Activated CD4-positive, alpha-beta memory T cell treated with anti-CD3 and anti-CD28 coated beads, Interleukin-2, amount 10 ng/mL, durations not matched to agents 7 days and 5 days (primary cell): Measurements from ENCODE around the gene IMMP2L. TPM values are rescaled to one million over a fixed set of nuclear protein-coding genes. Genes with fewer than 3 reads are reported as not detected.

Source experiments
- CTCF ChIA-PET: fragments of 350-600 bp; sonication (Branson Sonifier 250); formaldehyde crosslinking; loops from one replicate; lab custom pipeline; 2021; ENCODE audit warnings: antibody characterized with exemption, inconsistent platforms; lab: Charles Lee
- POLR2A ChIA-PET: fragments of 350-600 bp; sonication (Branson Sonifier 250); formaldehyde crosslinking; loops from one replicate; lab custom pipeline; 2021; ENCODE audit warnings: antibody characterized with exemption; lab: Charles Lee
- DNase-seq: peaks from one replicate; pipeline ENCODE4 v3.0.0-alpha.2; 2020
- H3K27ac Mint-ChIP-seq: one replicate; pipeline ENCODE4 v1.8.0; 2021; ENCODE audit warnings: mild to moderate bottlenecking, mixed read lengths
- H3K27me3 Mint-ChIP-seq: one replicate; pipeline ENCODE4 v1.8.0; 2021; ENCODE audit warnings: mixed read lengths
- H3K36me3 Mint-ChIP-seq: one replicate; pipeline ENCODE4 v1.8.0; 2021; ENCODE audit warnings: low read depth, mixed read lengths
- H3K4me1 Mint-ChIP-seq: one replicate; pipeline ENCODE4 v1.8.0; 2021; ENCODE audit warnings: mixed read lengths
- H3K4me3 Mint-ChIP-seq: one replicate; pipeline ENCODE4 v1.8.0; 2021; ENCODE audit warnings: mild to moderate bottlenecking, mixed read lengths
- H3K9me3 Mint-ChIP-seq: one replicate; pipeline ENCODE4 v1.8.0; 2021; ENCODE audit warnings: mixed read lengths
- total RNA-seq, 2 experiments: library from RNA; stranded (reverse); gene quantifications; one replicate each; pipeline ENCODE4 v1.2.3, GENCODE V29; 2021

Gene IMMP2L
- total RNA-seq, 2 experiments from 2014 or later = 5.9 to 7.6 TPM

GRCh38 chr7:110897538-110897937, 664.8 kb downstream of the IMMP2L start:
- H3K4me3 Mint-ChIP-seq = no peak overlapping the region
- POLR2A ChIA-PET = no interaction called here

GRCh38 chr7:110894111-110894510, 668.2 kb downstream of the IMMP2L start:
- no peak overlapping the region for H3K4me3 Mint-ChIP-seq
- POLR2A ChIA-PET = no interaction called here
- H3K27ac Mint-ChIP-seq = no peak overlapping the region

More at GRCh38 chr7:110897538-110897937, 664.8 kb downstream of the IMMP2L start:
- CTCF ChIA-PET = no interaction called here
- DNase-seq = no peak
- Mint-ChIP-seq H3K36me3 (peaks cover 6% of the 10 kb centered on the region), H3K9me3 (peaks cover 4% of the 10 kb centered on the region), H3K27me3 (no peaks in the 10 kb centered on the region), H3K4me1 (no peaks in the 10 kb centered on the region), H3K27ac (no peak overlapping the region)

GRCh38 chr7:110891197-110891596, 671.1 kb downstream of the IMMP2L start:
- CTCF ChIA-PET = interaction anchor here (0.6 kb wide), 1 partner anchor 1553 kb away, joined by 4 read pairs; no protein-coding TSS in a partner anchor
- H3K9me3 Mint-ChIP-seq = peaks cover 4% of the 10 kb centered on the region
- no peaks in the 10 kb centered on the region for H3K27me3 Mint-ChIP-seq
- no peaks in the 10 kb centered on the region for H3K4me1 Mint-ChIP-seq
- H3K4me3 Mint-ChIP-seq = no peak overlapping the region
- no peak overlapping the region for H3K27ac Mint-ChIP-seq
- peaks cover 3% of the 10 kb centered on the region for H3K36me3 Mint-ChIP-seq
- POLR2A ChIA-PET = no interaction called here
- no peak for DNase-seq

More at GRCh38 chr7:110894111-110894510, 668.2 kb downstream of the IMMP2L start:
- Mint-ChIP-seq H3K36me3 (peaks cover 6% of the 10 kb centered on the region), H3K9me3 (peaks cover 4% of the 10 kb centered on the region), H3K4me1 (no peaks in the 10 kb centered on the region), H3K27me3 (no peaks in the 10 kb centered on the region)
- CTCF ChIA-PET = no interaction called here
- no peak for DNase-seq

- Mint-ChIP-seq H3K9me3 (peaks cover 4% of the 10 kb centered on the region), H3K4me1 (no peaks in the 10 kb centered on the region), H3K27me3 (no peaks in the 10 kb centered on the region), H3K27ac (no peak overlapping the region), H3K4me3 (no peak overlapping the region), H3K36me3 (peaks cover 3% of the 10 kb centered on the region)
- ChIA-PET POLR2A (no interaction called here), CTCF (no interaction called here)
- no peak for DNase-seq
These were observed 672.2 kb downstream of the IMMP2L start for GRCh38 chr7:110890101-110890500.

- Mint-ChIP-seq H3K27ac (no peak overlapping the region), H3K27me3 (no peaks in the 10 kb centered on the region), H3K4me3 (no peak overlapping the region), H3K4me1 (no peaks in the 10 kb centered on the region), H3K36me3 (peaks cover 3% of the 10 kb centered on the region), H3K9me3 (peaks cover 4% of the 10 kb centered on the region)
- ChIA-PET POLR2A (no interaction called here), CTCF (no interaction called here)
- DNase-seq = no peak
These were observed 673.0 kb downstream of the IMMP2L start for GRCh38 chr7:110889335-110889734.

- no peaks in the 10 kb centered on the region for H3K36me3 Mint-ChIP-seq
These were observed 673.7 kb downstream of the IMMP2L start for GRCh38 chr7:110888641-110889040.

GRCh38 chr7:110885474-110885873, 676.8 kb downstream of the IMMP2L start:
- Mint-ChIP-seq H3K4me1 (peaks cover 3% of the 10 kb centered on the region), H3K9me3 (no peaks in the 10 kb centered on the region), H3K27ac (no peak overlapping the region), H3K36me3 (no peaks in the 10 kb centered on the region), H3K4me3 (no peak overlapping the region), H3K27me3 (no peaks in the 10 kb centered on the region)
- CTCF ChIA-PET = no interaction called here
- POLR2A ChIA-PET = no interaction called here
- DNase-seq = no peak

More at GRCh38 chr7:110888641-110889040, 673.7 kb downstream of the IMMP2L start:
- DNase-seq = no peak
- ChIA-PET CTCF (interaction anchor here (0.6 kb wide), 1 partner anchor 111 kb away, joined by 4 read pairs; no protein-coding TSS in a partner anchor), POLR2A (no interaction called here)
- Mint-ChIP-seq H3K27me3 (no peaks in the 10 kb centered on the region), H3K4me3 (no peak overlapping the region), H3K9me3 (peaks cover 2% of the 10 kb centered on the region), H3K4me1 (no peaks in the 10 kb centered on the region), H3K27ac (no peak overlapping the region)

GRCh38 chr7:110881721-110882120, 680.6 kb downstream of the IMMP2L start:
- Mint-ChIP-seq H3K9me3 (no peaks in the 10 kb centered on the region), H3K36me3 (no peaks in the 10 kb centered on the region), H3K4me1 (peaks cover 3% of the 10 kb centered on the region), H3K27ac (no peak overlapping the region), H3K4me3 (no peak overlapping the region), H3K27me3 (no peaks in the 10 kb centered on the region)
- ChIA-PET POLR2A (no interaction called here), CTCF (no interaction called here)
- DNase-seq = no peak

GRCh38 chr7:110880971-110881370, 681.3 kb downstream of the IMMP2L start:
- POLR2A ChIA-PET = no interaction called here
- no peak overlapping the region for H3K27ac Mint-ChIP-seq
- no peaks in the 10 kb centered on the region for H3K9me3 Mint-ChIP-seq
- H3K4me3 Mint-ChIP-seq = no peak overlapping the region
- no peak for DNase-seq
- H3K27me3 Mint-ChIP-seq = no peaks in the 10 kb centered on the region
- CTCF ChIA-PET = no interaction called here
- H3K4me1 Mint-ChIP-seq = peaks cover 3% of the 10 kb centered on the region
- no peaks in the 10 kb centered on the region for H3K36me3 Mint-ChIP-seq

GRCh38 chr7:110877016-110877415, 685.3 kb downstream of the IMMP2L start:
- H3K4me1 Mint-ChIP-seq = peaks cover 3% of the 10 kb centered on the region
- ChIA-PET POLR2A (interaction anchor here (1.5 kb wide), 1 partner anchor 14 kb away, joined by 3 read pairs; no protein-coding TSS in a partner anchor), CTCF (no interaction called here)
- H3K9me3 Mint-ChIP-seq = peaks cover 2% of the 10 kb centered on the region
- H3K4me3 Mint-ChIP-seq = no peak overlapping the region
- no peak overlapping the region for H3K27ac Mint-ChIP-seq
- no peak for DNase-seq
- H3K27me3 Mint-ChIP-seq = no peaks in the 10 kb centered on the region
- no peaks in the 10 kb centered on the region for H3K36me3 Mint-ChIP-seq

GRCh38 chr7:110875346-110875745, 686.9 kb downstream of the IMMP2L start:
- no peak for DNase-seq
- no peak overlapping the region for H3K27ac Mint-ChIP-seq
- no peaks in the 10 kb centered on the region for H3K4me1 Mint-ChIP-seq
- H3K4me3 Mint-ChIP-seq = no peak overlapping the region
- H3K36me3 Mint-ChIP-seq = no peaks in the 10 kb centered on the region
- ChIA-PET POLR2A (no interaction called here), CTCF (no interaction called here)
- H3K27me3 Mint-ChIP-seq = no peaks in the 10 kb centered on the region
- peaks cover 2% of the 10 kb centered on the region for H3K9me3 Mint-ChIP-seq

- POLR2A ChIA-PET = no interaction called here
- CTCF ChIA-PET = no interaction called here
- Mint-ChIP-seq H3K4me3 (no peak overlapping the region), H3K4me1 (no peaks in the 10 kb centered on the region), H3K9me3 (peaks cover 6% of the 10 kb centered on the region), H3K27me3 (no peaks in the 10 kb centered on the region), H3K36me3 (peaks cover 2% of the 10 kb centered on the region), H3K27ac (no peak overlapping the region)
- DNase-seq = no peak
These were observed 690.4 kb downstream of the IMMP2L start for GRCh38 chr7:110871856-110872255.

- no peak for DNase-seq
- Mint-ChIP-seq H3K27ac (no peak overlapping the region), H3K4me1 (no peaks in the 10 kb centered on the region), H3K4me3 (no peak overlapping the region), H3K36me3 (peaks cover 2% of the 10 kb centered on the region), H3K27me3 (no peaks in the 10 kb centered on the region), H3K9me3 (peaks cover 6% of the 10 kb centered on the region)
- ChIA-PET CTCF (no interaction called here), POLR2A (no interaction called here)
These were observed 691.4 kb downstream of the IMMP2L start for GRCh38 chr7:110870926-110871325.

- Mint-ChIP-seq H3K9me3 (peaks cover 4% of the 10 kb centered on the region), H3K4me3 (no peak overlapping the region), H3K27me3 (no peaks in the 10 kb centered on the region), H3K36me3 (peaks cover 2% of the 10 kb centered on the region), H3K27ac (no peak overlapping the region), H3K4me1 (no peaks in the 10 kb centered on the region)
- DNase-seq = no peak
- ChIA-PET POLR2A (no interaction called here), CTCF (no interaction called here)
These were observed 693.8 kb downstream of the IMMP2L start for GRCh38 chr7:110868458-110868857.
